Measurements from ENCODE around the gene EFNA5.

EFNA5 gene

GRCh38 chr5:107461770-107462169, 209.0 kb downstream of the EFNA5 start:
- Histone ChIP-seq H3K4me3 (replicated peaks; ENCODE audit: low read depth, low read length) (no peak overlapping the region), H3K27me3 (replicated peaks; ENCODE audit: control insufficient read depth, insufficient read depth, low read length) (no peaks in the 10 kb centered on the region), H3K36me3 (ENCODE audit: control insufficient read depth, insufficient read depth, low read length) (no peaks in the 10 kb centered on the region)
- no peak for DNase-seq (ENCODE audit: extremely low read depth, insufficient read length)
- TF ChIP-seq CTCF (IDR thresholded peaks at IDR 0.05; ENCODE audit: insufficient read depth, low read length, poor library complexity, severe bottlenecking): no peak

DNA sequence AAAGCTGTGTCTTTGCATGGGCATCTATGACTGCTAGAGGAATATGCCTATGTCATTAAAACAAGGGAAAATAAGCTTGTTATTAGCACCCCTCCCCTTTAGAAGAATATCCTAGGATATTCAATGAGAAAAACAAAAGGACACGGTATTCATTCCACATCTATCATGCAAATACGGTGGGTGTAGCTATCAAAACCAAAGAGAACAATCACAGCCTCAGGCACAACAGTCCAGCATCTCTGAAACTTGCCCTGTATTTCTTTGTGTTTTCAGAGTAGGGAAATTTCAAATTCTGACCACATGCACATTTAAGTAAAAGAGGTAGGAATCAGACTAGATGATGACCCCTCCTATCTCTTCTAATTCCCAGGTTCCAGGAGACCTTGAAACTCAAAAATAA, 209.9 kb downstream of the EFNA5 start:
- no peak overlapping the region for H3K4me3 ChIP-seq (replicated peaks; ENCODE audit: low read depth, low read length)
- no peak for DNase-seq (ENCODE audit: extremely low read depth, insufficient read length)
- H3K27me3 ChIP-seq (replicated peaks; ENCODE audit: control insufficient read depth, insufficient read depth, low read length): no peaks in the 10 kb centered on the region
- no peak for TF ChIP-seq CTCF (IDR thresholded peaks at IDR 0.05; ENCODE audit: insufficient read depth, low read length, poor library complexity, severe bottlenecking)
- no peaks in the 10 kb centered on the region for H3K36me3 ChIP-seq (ENCODE audit: control insufficient read depth, insufficient read depth, low read length)

DNA sequence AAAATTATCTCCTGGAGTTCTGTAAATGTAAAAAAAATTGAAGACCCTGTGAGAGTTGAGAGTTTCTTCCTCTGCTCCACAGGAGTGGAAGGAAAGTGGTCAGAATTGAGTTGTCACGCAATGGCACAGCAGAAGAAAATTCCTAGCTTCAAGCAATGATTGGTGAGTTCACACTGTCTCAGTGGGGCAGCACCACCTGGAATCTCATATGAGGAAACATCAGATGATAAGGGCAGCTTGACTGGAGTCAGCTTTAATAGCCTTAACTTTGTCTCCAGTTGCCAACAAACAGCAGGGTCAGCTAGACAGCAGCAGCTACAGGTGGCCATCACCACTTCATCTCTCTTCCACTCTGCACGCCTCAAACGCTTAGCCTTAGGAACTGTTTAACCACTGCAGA, 211.1 kb downstream of the EFNA5 start:
- Histone ChIP-seq H3K27me3 (replicated peaks; ENCODE audit: control insufficient read depth, insufficient read depth, low read length) (no peaks in the 10 kb centered on the region), H3K36me3 (ENCODE audit: control insufficient read depth, insufficient read depth, low read length) (no peaks in the 10 kb centered on the region), H3K4me3 (replicated peaks; ENCODE audit: low read depth, low read length) (no peak overlapping the region)
- DNase-seq (ENCODE audit: extremely low read depth, insufficient read length): no peak
- no peak for TF ChIP-seq CTCF (IDR thresholded peaks at IDR 0.05; ENCODE audit: insufficient read depth, low read length, poor library complexity, severe bottlenecking)

- TF ChIP-seq CTCF (IDR thresholded peaks at IDR 0.05; ENCODE audit: insufficient read depth, low read length, poor library complexity, severe bottlenecking): no peak
- Histone ChIP-seq H3K4me3 (replicated peaks; ENCODE audit: low read depth, low read length) (no peak overlapping the region), H3K36me3 (ENCODE audit: control insufficient read depth, insufficient read depth, low read length) (no peaks in the 10 kb centered on the region), H3K27me3 (replicated peaks; ENCODE audit: control insufficient read depth, insufficient read depth, low read length) (no peaks in the 10 kb centered on the region)
- DNase-seq (ENCODE audit: extremely low read depth, insufficient read length): no peak
These were observed 212.4 kb downstream of the EFNA5 start for GRCh38 chr5:107458322-107458721.

DNA sequence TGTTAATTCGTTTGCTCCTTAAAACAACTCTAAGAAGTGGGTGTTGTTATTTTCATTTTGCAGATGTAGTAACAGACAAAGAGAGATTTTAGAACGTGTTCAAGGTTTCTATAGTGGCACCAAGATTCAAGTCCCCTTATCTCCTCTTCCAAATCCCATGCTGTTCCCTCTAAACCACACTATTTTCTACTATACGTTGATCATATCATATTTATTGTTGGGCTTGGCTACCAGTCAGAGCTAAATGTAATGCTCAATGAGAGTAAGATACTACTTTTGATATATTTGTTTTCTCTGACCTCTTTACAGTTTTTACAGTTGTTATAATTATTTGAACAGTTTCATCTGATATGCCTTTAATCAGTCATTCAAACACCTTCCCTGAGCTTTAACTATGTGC, 212.9 kb downstream of the EFNA5 start:
- no peaks in the 10 kb centered on the region for H3K27me3 ChIP-seq (replicated peaks; ENCODE audit: control insufficient read depth, insufficient read depth, low read length)
- DNase-seq (ENCODE audit: extremely low read depth, insufficient read length): no peak

More for the DNA sequence above, 212.9 kb downstream of the EFNA5 start:
- no peak overlapping the region for H3K4me3 ChIP-seq (replicated peaks; ENCODE audit: low read depth, low read length)
- TF ChIP-seq CTCF (IDR thresholded peaks at IDR 0.05; ENCODE audit: insufficient read depth, low read length, poor library complexity, severe bottlenecking): no peak
- H3K36me3 ChIP-seq (ENCODE audit: control insufficient read depth, insufficient read depth, low read length): no peaks in the 10 kb centered on the region

Data from GM06990 (cell line).